ENCODE data around the gene LFNG. TPM values are rescaled to one million over a fixed set of nuclear protein-coding genes. Genes with fewer than 3 reads are reported as not detected.

The LFNG gene
- polyA plus RNA-seq, 2 of the 4 experiments (the other 2 are of a cell fraction) = 2.3 to 7.3 TPM

DNA sequence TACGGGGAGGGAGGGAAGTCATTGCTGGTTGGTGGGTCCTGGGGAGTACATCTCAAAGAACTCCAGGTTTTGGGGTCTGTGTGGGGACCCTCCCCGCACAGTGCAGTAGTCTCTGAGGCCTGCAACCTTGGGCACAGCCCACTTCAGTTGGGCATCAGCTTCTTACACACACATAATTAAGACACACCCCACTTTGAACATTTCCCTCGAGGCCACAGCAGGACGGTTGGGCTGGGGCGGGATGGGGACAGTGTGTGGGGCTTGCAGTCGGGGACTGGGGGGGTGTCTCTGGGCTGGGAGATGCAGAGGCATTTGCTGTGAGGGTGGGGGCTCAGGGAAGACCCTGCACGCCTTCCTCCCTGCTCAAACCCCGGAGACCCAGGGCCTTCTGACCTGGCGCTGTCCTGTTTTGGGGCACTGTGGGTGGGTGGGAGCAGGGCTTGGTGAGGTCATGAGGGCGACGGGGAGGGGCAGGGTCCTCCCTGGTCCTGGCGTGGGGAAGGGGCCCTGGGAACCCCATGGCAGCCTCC, 1.3 kb downstream of the LFNG start:
- no peak for DNase-seq (ENCODE audit: low read depth in 1 of 2, low spot score in 1 of 2)
- Histone ChIP-seq H3K4me3 (peak overlapping the region; percentile 55), H3K9me3 (no peaks in the 10 kb centered on the region), H3K4me2 (peak overlapping the region; percentile 99), H3K27ac (peak overlapping the region in 1 of 2 experiments; percentile 95; a peak in 3 of 6 replicates), H3K4me1 (peaks cover 76% of the 10 kb centered on the region)
- ChIA-PET CTCF (interaction anchor here (1.3 to 1.4 kb wide), 2 partner anchors 38 to 43 kb away, joined by 3 to 4 read pairs; partner anchors contain the start of gene IQCE), POLR2A (interaction anchor here (0.7 kb wide), 1 partner anchor 23 kb away, joined by 3 read pairs; no protein-coding TSS in a partner anchor)
- no peak for FAIRE-seq
- 59% methylated on average over 4 of the region's 12 CpGs for WGBS (ENCODE audit: missing lambda C conversion rate)
- TF ChIP-seq JUNB (IDR thresholded peaks at IDR 0.05) = no peak
- ATAC-seq = no peak

GRCh38 chr7:2521341-2521745, 1.8 kb downstream of the LFNG start:
- H3K4me3 ChIP-seq = no peak overlapping the region; the same call in 2 of the 3 replicates
- 94% methylated on average over 9 of the region's 21 CpGs for WGBS (ENCODE audit: missing lambda C conversion rate)

DNA sequence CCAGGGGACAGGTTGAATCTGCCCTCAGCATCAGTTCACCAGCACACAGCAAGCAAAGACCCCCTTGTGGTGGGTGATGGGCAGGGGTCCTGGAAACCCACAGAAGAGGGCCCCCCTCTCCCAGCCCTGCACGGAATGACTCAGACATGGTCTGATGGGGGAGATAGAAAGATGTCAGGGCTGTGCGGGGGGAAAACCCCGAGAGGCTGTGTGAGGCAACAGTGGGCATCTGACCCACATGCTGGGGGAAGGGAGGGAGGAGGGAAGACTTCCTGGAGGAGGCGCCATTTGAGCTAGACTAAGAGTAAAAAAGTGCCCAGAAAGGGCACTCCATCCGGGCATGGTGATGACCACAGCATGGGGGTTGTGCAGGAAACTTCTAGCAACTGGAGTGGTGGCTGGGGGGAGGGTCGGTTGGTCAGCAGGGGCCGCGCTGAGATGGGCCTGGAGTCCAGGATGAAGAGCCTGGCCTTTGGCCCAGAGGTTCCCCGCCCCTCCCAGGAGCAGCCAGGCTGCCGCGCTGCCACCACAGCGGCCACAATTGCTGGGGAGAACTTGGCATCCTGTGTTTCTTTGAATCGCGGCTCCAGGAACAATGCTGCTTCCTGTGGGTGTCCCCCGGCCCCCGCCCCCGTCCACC, 2.5 kb downstream of the LFNG start:
- H3K4me3 ChIP-seq = peak overlapping the region; percentile 11; the same call in 1 of the 3 replicates
- FAIRE-seq = no peak
- no peak for ATAC-seq
- H3K4me2 ChIP-seq = peak overlapping the region; percentile 99
- H3K27ac ChIP-seq = peak overlapping the region; percentile 81 to 95
- CTCF ChIA-PET = interaction anchor here (0.7 to 0.8 kb wide), 2 partner anchors 36 to 73 kb away, joined by 3 read pairs; partner anchors contain the start of gene IQCE
- 16% methylated on average over 13 of the region's 17 CpGs for WGBS (ENCODE audit: missing lambda C conversion rate)
- POLR2A ChIA-PET = no interaction called here
- peak in 1 of 2 experiments; percentile 51 for DNase-seq (ENCODE audit: low read depth in 1 of 2, low spot score in 1 of 2)
- TF ChIP-seq, protein P1, sequence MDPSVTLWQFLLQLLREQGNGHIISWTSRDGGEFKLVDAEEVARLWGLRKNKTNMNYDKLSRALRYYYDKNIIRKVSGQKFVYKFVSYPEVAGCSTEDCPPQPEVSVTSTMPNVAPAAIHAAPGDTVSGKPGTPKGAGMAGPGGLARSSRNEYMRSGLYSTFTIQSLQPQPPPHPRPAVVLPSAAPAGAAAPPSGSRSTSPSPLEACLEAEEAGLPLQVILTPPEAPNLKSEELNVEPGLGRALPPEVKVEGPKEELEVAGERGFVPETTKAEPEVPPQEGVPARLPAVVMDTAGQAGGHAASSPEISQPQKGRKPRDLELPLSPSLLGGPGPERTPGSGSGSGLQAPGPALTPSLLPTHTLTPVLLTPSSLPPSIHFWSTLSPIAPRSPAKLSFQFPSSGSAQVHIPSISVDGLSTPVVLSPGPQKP (IDR thresholded peaks at IDR 0.05; ENCODE audit: low read depth, low read length) = no peak
- peak in 1 of 2 experiments; percentile 65; a peak in 2 of 4 replicates for TF ChIP-seq CEBPB (IDR thresholded peaks at IDR 0.05)
- TF ChIP-seq ZNF302 (CRISPR knock-in tag; IDR thresholded peaks at IDR 0.05) = no peak
- peak; percentile 99 for TF ChIP-seq ZFP36 (IDR thresholded peaks at IDR 0.05; ENCODE audit: borderline replicate concordance, partially characterized antibody)
- peak; percentile 35; the same call in 1 of the 2 replicates for TF ChIP-seq KDM1A (IDR thresholded peaks at IDR 0.05; ENCODE audit: low read depth)
- peaks cover 76% of the 10 kb centered on the region for H3K4me1 ChIP-seq
- no peaks in the 10 kb centered on the region for H3K9me3 ChIP-seq

More at GRCh38 chr7:2521341-2521745, 1.8 kb downstream of the LFNG start:
- no peak for ATAC-seq
- peaks cover 76% of the 10 kb centered on the region for H3K4me1 ChIP-seq
- TF ChIP-seq CHD2 (IDR thresholded peaks at IDR 0.05; ENCODE audit: low read length, partially characterized antibody) = no peak
- no peak for TF ChIP-seq KDM5A (IDR thresholded peaks at IDR 0.05)
- no peak for TF ChIP-seq ZNF302 (CRISPR knock-in tag; IDR thresholded peaks at IDR 0.05)
- TF ChIP-seq HDAC2 (IDR thresholded peaks at IDR 0.05) = no peak
- ChIA-PET POLR2A (no interaction called here), CTCF (interaction anchor here (1.3 to 1.4 kb wide), 2 partner anchors 37 to 43 kb away, joined by 3 to 4 read pairs; partner anchors contain the start of gene IQCE)
- DNase-seq (ENCODE audit: low read depth in 1 of 2, low spot score in 1 of 2) = no peak
- no peak for FAIRE-seq
- H3K4me2 ChIP-seq = peak overlapping the region; percentile 99
- peak overlapping the region in 1 of 2 experiments; percentile 95; a peak in 3 of 6 replicates for H3K27ac ChIP-seq
- H3K9me3 ChIP-seq = no peaks in the 10 kb centered on the region

DNA sequence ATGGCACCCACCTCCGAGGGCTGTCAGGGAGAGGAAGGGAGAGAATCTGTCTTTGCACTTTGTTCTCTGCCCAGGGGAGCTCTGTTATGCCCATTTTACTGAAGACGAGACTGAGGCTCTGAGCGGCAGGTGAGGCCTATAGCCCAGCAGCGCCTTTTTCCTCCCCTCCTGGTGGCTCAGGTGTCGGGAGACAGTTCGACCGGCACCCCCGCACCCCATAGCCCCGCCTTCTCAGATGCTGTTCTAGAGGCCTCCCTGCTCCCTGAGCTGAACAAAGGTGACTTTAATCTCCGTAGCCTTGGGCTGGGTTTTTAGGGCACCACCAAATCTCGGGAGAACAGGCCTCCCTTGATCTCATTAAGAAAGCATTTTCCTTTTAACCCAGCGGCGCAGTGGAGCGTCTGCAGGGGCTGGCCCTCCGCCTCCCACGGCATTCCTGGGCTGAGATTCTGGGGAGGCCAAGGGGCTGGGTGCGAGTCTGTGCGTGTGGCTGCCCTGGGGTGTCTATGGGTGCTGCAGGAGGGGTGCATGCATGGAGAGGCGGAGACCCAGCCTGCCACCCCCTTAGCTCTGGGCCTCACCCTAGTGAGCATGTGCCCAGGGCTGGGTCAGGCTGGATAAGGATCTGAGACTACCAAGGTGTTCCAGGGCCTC, 3.3 kb downstream of the LFNG start:
- ATAC-seq (peak in 1 of 2 experiments; percentile 1; a peak in 1 of 6 replicates), DNase-seq (ENCODE audit: low read depth in 1 of 2, low spot score in 1 of 2) (peak; percentile 35 to 58), FAIRE-seq (no peak)
- ChIA-PET CTCF (interaction anchor here (0.7 to 1.6 kb wide), 5 partner anchors 35 to 72 kb away, joined by 3 to 4 read pairs (median 3); partner anchors contain the start of gene IQCE), POLR2A (no interaction called here)
- peak overlapping the region; percentile 99 for H3K4me2 ChIP-seq
- TF ChIP-seq CHD2 (IDR thresholded peaks at IDR 0.05; ENCODE audit: low read length, partially characterized antibody) (peak; percentile 74), MAX (IDR thresholded peaks at IDR 0.05) (peak; percentile 67; the same call in 1 of the 2 replicates), EP300 (IDR thresholded peaks at IDR 0.05) (no peak), KDM1A (IDR thresholded peaks at IDR 0.05; ENCODE audit: low read depth) (peak; percentile 88; the same call in 1 of the 2 replicates)
- TF ChIP-seq, protein P2, sequence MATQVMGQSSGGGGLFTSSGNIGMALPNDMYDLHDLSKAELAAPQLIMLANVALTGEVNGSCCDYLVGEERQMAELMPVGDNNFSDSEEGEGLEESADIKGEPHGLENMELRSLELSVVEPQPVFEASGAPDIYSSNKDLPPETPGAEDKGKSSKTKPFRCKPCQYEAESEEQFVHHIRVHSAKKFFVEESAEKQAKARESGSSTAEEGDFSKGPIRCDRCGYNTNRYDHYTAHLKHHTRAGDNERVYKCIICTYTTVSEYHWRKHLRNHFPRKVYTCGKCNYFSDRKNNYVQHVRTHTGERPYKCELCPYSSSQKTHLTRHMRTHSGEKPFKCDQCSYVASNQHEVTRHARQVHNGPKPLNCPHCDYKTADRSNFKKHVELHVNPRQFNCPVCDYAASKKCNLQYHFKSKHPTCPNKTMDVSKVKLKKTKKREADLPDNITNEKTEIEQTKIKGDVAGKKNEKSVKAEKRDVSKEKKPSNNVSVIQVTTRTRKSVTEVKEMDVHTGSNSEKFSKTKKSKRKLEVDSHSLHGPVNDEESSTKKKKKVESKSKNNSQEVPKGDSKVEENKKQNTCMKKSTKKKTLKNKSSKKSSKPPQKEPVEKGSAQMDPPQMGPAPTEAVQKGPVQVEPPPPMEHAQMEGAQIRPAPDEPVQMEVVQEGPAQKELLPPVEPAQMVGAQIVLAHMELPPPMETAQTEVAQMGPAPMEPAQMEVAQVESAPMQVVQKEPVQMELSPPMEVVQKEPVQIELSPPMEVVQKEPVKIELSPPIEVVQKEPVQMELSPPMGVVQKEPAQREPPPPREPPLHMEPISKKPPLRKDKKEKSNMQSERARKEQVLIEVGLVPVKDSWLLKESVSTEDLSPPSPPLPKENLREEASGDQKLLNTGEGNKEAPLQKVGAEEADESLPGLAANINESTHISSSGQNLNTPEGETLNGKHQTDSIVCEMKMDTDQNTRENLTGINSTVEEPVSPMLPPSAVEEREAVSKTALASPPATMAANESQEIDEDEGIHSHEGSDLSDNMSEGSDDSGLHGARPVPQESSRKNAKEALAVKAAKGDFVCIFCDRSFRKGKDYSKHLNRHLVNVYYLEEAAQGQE (IDR thresholded peaks at IDR 0.05) = peak; percentile 36; the same call in 1 of the 2 replicates
- H3K4me3 ChIP-seq = peak overlapping the region; percentile 25; the same call in 1 of the 3 replicates
- 50% methylated on average over 11 of the region's 19 CpGs for WGBS (ENCODE audit: missing lambda C conversion rate)
- H3K4me1 ChIP-seq = peaks cover 76% of the 10 kb centered on the region
- H3K9me3 ChIP-seq = no peaks in the 10 kb centered on the region
- H3K27ac ChIP-seq = peak overlapping the region; percentile 81 to 95
